Measurements from ENCODE around the gene SMIM21. TPM values are rescaled to one million over a fixed set of nuclear protein-coding genes. Genes with fewer than 3 reads are reported as not detected.

Gene SMIM21
- total RNA-seq, 1 experiment from 2014 or later: not detected

- intact Hi-C loops (cut with micrococcal nuclease): no loop called here
- Histone ChIP-seq H3K4me2 (ENCODE audit: low read length) (no peak overlapping the region), H3K27ac (ENCODE audit: low read length) (no peak overlapping the region), H2AFZ (ENCODE audit: low read length) (no peak overlapping the region), H4K20me1 (ENCODE audit: low read length) (no peaks in the 10 kb centered on the region), H3K79me2 (ENCODE audit: low read length) (no peaks in the 10 kb centered on the region), H3K36me3 (ENCODE audit: low read depth, low read length) (no peaks in the 10 kb centered on the region), H3K27me3 (ENCODE audit: low read length) (peaks cover 71% of the 10 kb centered on the region), H3K9me3 (ENCODE audit: low read length) (no peaks in the 10 kb centered on the region), H3K4me1 (ENCODE audit: insufficient read depth, low read length) (no peaks in the 10 kb centered on the region), H3F3A (ENCODE audit: low read length, unreplicated experiment) (no peaks in the 10 kb centered on the region), H3K9ac (ENCODE audit: low read length) (no peak overlapping the region), H3K9me2 (replicated peaks; ENCODE audit: low read length) (no peaks in the 10 kb centered on the region), H3K4me3 (ENCODE audit: low read length) (no peak overlapping the region)
- ChIA-PET CTCF (no interaction called here), POLR2A (ENCODE audit: unreplicated experiment) (no interaction called here)
- no peak for ATAC-seq
- no peak for TF ChIP-seq EZH2phosphoT487 (IDR thresholded peaks at IDR 0.05; ENCODE audit: borderline replicate concordance, low read length)
- TF ChIP-seq EZH2 (IDR thresholded peaks at IDR 0.05; ENCODE audit: low read length, unreplicated experiment): no peak
- no peak for TF ChIP-seq CTCF (conservative IDR thresholded peaks at IDR 0.05; ENCODE audit: low read depth, low read length)
- no TSS peak for BruUV-seq (replicated peaks)
- no peak for DNase-seq
Observed at GRCh38 chr18:75391279-75392225, 36.0 kb downstream of the SMIM21 start.

GRCh38 chr18:75390854-75391253 is 36.6 kb downstream of the SMIM21 start:
- no peaks in the 10 kb centered on the region for H3K36me3 ChIP-seq (ENCODE audit: low read depth, low read length)
- H3F3A ChIP-seq (ENCODE audit: low read length, unreplicated experiment): no peaks in the 10 kb centered on the region
- DNase-seq (no peak), ATAC-seq (no peak)
- H3K79me2 ChIP-seq (ENCODE audit: low read length): no peaks in the 10 kb centered on the region
- no peak overlapping the region for H3K9ac ChIP-seq (ENCODE audit: low read length)
- ChIA-PET POLR2A (ENCODE audit: unreplicated experiment) (no interaction called here), CTCF (no interaction called here)
- no peak overlapping the region for H3K4me3 ChIP-seq (ENCODE audit: low read length)
- no peak for TF ChIP-seq EZH2 (IDR thresholded peaks at IDR 0.05; ENCODE audit: low read length, unreplicated experiment)
- TF ChIP-seq CTCF (conservative IDR thresholded peaks at IDR 0.05; ENCODE audit: low read depth, low read length): no peak
- TF ChIP-seq EZH2phosphoT487 (IDR thresholded peaks at IDR 0.05; ENCODE audit: borderline replicate concordance, low read length): no peak
- H2AFZ ChIP-seq (ENCODE audit: low read length): no peak overlapping the region
- no peak overlapping the region for H3K27ac ChIP-seq (ENCODE audit: low read length)
- no peaks in the 10 kb centered on the region for H4K20me1 ChIP-seq (ENCODE audit: low read length)
- peaks cover 71% of the 10 kb centered on the region for H3K27me3 ChIP-seq (ENCODE audit: low read length)
- BruUV-seq (replicated peaks): no TSS peak
- H3K9me2 ChIP-seq (replicated peaks; ENCODE audit: low read length): no peaks in the 10 kb centered on the region
- H3K9me3 ChIP-seq (ENCODE audit: low read length): no peaks in the 10 kb centered on the region
- no peak overlapping the region for H3K4me2 ChIP-seq (ENCODE audit: low read length)
- H3K4me1 ChIP-seq (ENCODE audit: insufficient read depth, low read length): no peaks in the 10 kb centered on the region
- intact Hi-C loops (cut with micrococcal nuclease): no loop called here

GRCh38 chr18:75384144-75384543 is 43.4 kb downstream of the SMIM21 start:
- no peaks in the 10 kb centered on the region for H3F3A ChIP-seq (ENCODE audit: low read length, unreplicated experiment)
- no peak overlapping the region for H3K27ac ChIP-seq (ENCODE audit: low read length)
- H3K9ac ChIP-seq (ENCODE audit: low read length): no peak overlapping the region
- no peaks in the 10 kb centered on the region for H3K9me3 ChIP-seq (ENCODE audit: low read length)
- H3K4me3 ChIP-seq (ENCODE audit: low read length): no peak overlapping the region
- peaks cover 90% of the 10 kb centered on the region for H3K27me3 ChIP-seq (ENCODE audit: low read length)
- ChIA-PET POLR2A (ENCODE audit: unreplicated experiment) (no interaction called here), CTCF (no interaction called here)
- intact Hi-C loops (cut with micrococcal nuclease): no loop called here
- H3K79me2 ChIP-seq (ENCODE audit: low read length): no peaks in the 10 kb centered on the region
- BruUV-seq (replicated peaks): no TSS peak
- TF ChIP-seq EZH2phosphoT487 (IDR thresholded peaks at IDR 0.05; ENCODE audit: borderline replicate concordance, low read length): no peak
- no peak for TF ChIP-seq CTCF (conservative IDR thresholded peaks at IDR 0.05; ENCODE audit: low read depth, low read length)
- no peak for TF ChIP-seq EZH2 (IDR thresholded peaks at IDR 0.05; ENCODE audit: low read length, unreplicated experiment)
- H4K20me1 ChIP-seq (ENCODE audit: low read length): no peaks in the 10 kb centered on the region
- H3K4me1 ChIP-seq (ENCODE audit: insufficient read depth, low read length): no peaks in the 10 kb centered on the region
- ATAC-seq: no peak
- no peak for DNase-seq
- H2AFZ ChIP-seq (ENCODE audit: low read length): no peak overlapping the region
- H3K36me3 ChIP-seq (ENCODE audit: low read depth, low read length): no peaks in the 10 kb centered on the region
- no peak overlapping the region for H3K4me2 ChIP-seq (ENCODE audit: low read length)
- H3K9me2 ChIP-seq (replicated peaks; ENCODE audit: low read length): no peaks in the 10 kb centered on the region
